Natural killer cell (primary cell): ENCODE measurements around the gene DYSF. TPM values are rescaled to one million over a fixed set of nuclear protein-coding genes. Genes with fewer than 3 reads are reported as not detected.

Experiments
- ATAC-seq, 3 donors: fragments of 150-1000 bp in 2 of 3; fragments of 200-7000 bp in 1 of 3; cut with Tn5 transposase; 1 replicate in 1 of 3; 2 replicates in 2 of 3; pipeline ENCODE4 v1.10.0; 2021; ENCODE audit warnings: mild to moderate bottlenecking in 2 of 3, moderate library complexity in 2 of 3
- DNase-seq, 2 donors: peaks; one replicate each; pipeline versions ENCODE4 v3.0.0 to v3.0.0-alpha.2; 2013 to 2021; ENCODE audit warnings: mixed read lengths in 1 of 2
- H3K27ac ChIP-seq: one replicate; pipeline ENCODE4 v1.5.1; 2013; ENCODE audit warnings: mild to moderate bottlenecking, low read length
- H3K27me3 ChIP-seq: one replicate; pipeline ENCODE4 v1.6.1; 2013; ENCODE audit warnings: low read length; ENCODE audit not compliant: control insufficient read depth, insufficient read depth
- H3K36me3 ChIP-seq: one replicate; pipeline ENCODE4 v1.6.1; 2013; ENCODE audit warnings: low read length; ENCODE audit not compliant: control insufficient read depth, insufficient read depth
- H3K4me1 ChIP-seq: one replicate; pipeline ENCODE4 v1.6.1; 2013; ENCODE audit warnings: low read length; ENCODE audit not compliant: control insufficient read depth, insufficient read depth
- H3K4me3 ChIP-seq: one replicate; pipeline ENCODE4 v1.5.1; 2013; ENCODE audit warnings: low read length
- H3K9me3 ChIP-seq: one replicate; pipeline ENCODE4 v1.6.1; 2013; ENCODE audit warnings: low read length; ENCODE audit not compliant: control insufficient read depth, insufficient read depth
- H3K27ac Mint-ChIP-seq, 2 donors: one replicate each; pipeline ENCODE4 v1.8.0; 2022; ENCODE audit warnings: mild to moderate bottlenecking in 2 of 2, mixed read lengths in 2 of 2, moderate library complexity in 1 of 2
- H3K27me3 Mint-ChIP-seq, 2 donors: one replicate each; pipeline ENCODE4 v1.8.0; 2022; ENCODE audit warnings: low read depth in 2 of 2, mixed read lengths in 2 of 2
- H3K36me3 Mint-ChIP-seq: one replicate; pipeline ENCODE4 v1.8.0; 2022; ENCODE audit warnings: mixed read lengths
- H3K4me1 Mint-ChIP-seq, 2 donors: one replicate each; pipeline ENCODE4 v1.8.0; 2022; ENCODE audit warnings: mixed read lengths in 2 of 2
- H3K4me3 Mint-ChIP-seq: one replicate; pipeline ENCODE4 v1.8.0; 2022; ENCODE audit warnings: mild to moderate bottlenecking, moderate library complexity, mixed read lengths
- H3K9me3 Mint-ChIP-seq, 2 donors: one replicate each; pipeline ENCODE4 v1.8.0; 2022; ENCODE audit warnings: mixed read lengths in 2 of 2
- CTCF ChIP-seq: fragments of 200-600 bp; IDR thresholded peaks from one replicate; pipeline ENCODE4 v1.8.0; 2022; ENCODE audit warnings: antibody characterized with exemption
- WGBS: methylation state at CpG from one replicate; pipeline ENCODE4 v1.1.7; 2013; ENCODE audit warnings: missing lambda C conversion rate; ENCODE audit not compliant: insufficient coverage; 5-methylcytosine and 5-hydroxymethylcytosine counted together
- intact Hi-C: fragments of 100-400 bp; cut with micrococcal nuclease; formaldehyde crosslinking; loops from one replicate; pipeline ENCODE4 v1.14.2; 2022
- total RNA-seq, 4 donors: library from RNA; stranded (reverse); fragments of 120-200 nt in 1 of 4; gene quantifications; one replicate each; pipeline versions ENCODE4 v1.2.3 to v1.2.4, GENCODE V29; 2013 to 2022

Gene DYSF
- total RNA-seq, 3 donors from 2014 or later (not counting 1 experiment from before 2014, with no cell fraction given): 11.4 to 19.5 (median 12.4) TPM

DNA sequence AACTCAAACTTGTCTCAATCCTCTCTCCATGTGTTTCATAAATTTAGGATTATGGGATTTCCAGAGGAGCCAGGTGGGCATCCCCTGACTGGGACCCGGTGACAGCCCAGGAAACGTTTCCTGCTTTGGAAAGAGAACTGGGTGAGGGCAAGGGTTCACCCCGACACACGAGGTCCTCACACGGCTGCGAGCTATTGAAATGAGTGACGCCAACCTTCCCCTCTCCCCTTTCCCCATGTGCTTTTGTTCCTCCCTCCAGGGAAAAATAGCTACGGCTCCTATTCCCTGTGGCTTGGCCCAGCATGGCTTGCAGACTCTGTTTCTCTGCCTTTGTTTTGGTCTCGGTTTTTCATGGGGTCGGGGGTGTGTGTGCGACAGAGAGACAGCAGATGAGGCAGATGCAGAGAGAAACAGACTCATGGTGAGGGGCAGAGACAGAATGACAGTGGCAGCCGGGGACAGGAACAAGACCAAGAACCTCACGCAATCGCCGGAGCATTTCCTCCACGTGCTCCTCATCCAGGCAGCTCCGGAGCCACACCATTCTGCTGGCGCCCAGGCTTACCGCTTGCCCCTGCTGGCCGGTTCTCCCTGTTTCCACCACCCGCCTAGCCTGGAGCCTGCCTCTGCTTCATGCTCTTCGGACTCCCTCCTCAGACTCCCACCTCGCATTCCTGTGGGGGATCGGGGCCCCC, 238.5 kb downstream of the DYSF start:
- H3K9me3 ChIP-seq: no peaks in the 10 kb centered on the region
- H3K27me3 Mint-ChIP-seq: peaks cover 0 to 4% of the 10 kb centered on the region in 2 donors
- no peaks in the 10 kb centered on the region for H3K9me3 Mint-ChIP-seq
- intact Hi-C loops: no loop called here
- H3K27ac Mint-ChIP-seq: no peak overlapping the region
- H3K4me1 Mint-ChIP-seq: no peaks in the 10 kb centered on the region
- ATAC-seq (no peak), DNase-seq (no peak)
- no peaks in the 10 kb centered on the region for H3K4me1 ChIP-seq
- no peak overlapping the region for H3K4me3 ChIP-seq
- no peak for TF ChIP-seq CTCF
- H3K27ac ChIP-seq: no peak overlapping the region
- H3K36me3 Mint-ChIP-seq: no peaks in the 10 kb centered on the region
- H3K36me3 ChIP-seq: no peaks in the 10 kb centered on the region
- 57% methylated on average over 24 of the region's 24 CpGs for WGBS
- no peaks in the 10 kb centered on the region for H3K27me3 ChIP-seq
- H3K4me3 Mint-ChIP-seq: no peak overlapping the region

DNA sequence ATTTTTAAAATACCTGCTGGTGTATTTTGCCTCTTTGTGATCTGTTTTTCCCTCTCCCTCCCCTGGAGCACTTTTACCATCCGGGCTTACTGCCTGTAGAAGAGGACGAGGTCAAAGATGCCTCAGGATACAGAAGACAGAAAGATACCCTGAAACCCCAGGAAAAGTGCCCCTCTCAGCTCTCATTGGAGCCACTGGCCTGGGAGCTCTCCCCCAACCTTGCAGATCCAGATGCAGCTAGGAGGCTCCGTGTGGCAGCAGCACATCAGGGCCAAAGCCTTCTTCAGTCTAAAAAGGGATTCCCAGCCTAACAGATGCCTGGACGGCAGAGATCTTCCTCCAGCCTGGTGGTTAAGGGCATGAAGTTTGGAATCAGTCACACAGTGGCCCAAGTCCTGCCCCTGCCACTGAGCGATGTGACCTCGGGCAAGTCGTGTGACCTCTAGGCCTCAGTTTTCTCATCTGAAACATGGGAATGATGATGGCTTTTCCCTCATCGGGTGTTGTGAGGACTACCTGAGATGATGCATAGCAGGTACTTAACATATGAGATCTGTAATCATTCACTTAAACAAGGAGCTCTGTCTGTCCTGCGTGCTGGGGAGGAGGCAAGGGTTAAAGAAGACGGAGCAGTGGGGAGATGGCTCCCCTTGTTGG, 239.4 kb downstream of the DYSF start:
- TF ChIP-seq CTCF: no peak
- DNase-seq (no peak), ATAC-seq (no peak)
- Histone ChIP-seq H3K9me3 (no peaks in the 10 kb centered on the region), H3K27me3 (no peaks in the 10 kb centered on the region), H3K4me3 (no peak overlapping the region), H3K4me1 (no peaks in the 10 kb centered on the region), H3K27ac (no peak overlapping the region), H3K36me3 (no peaks in the 10 kb centered on the region)
- intact Hi-C loops: no loop called here
- H3K4me1 Mint-ChIP-seq: no peaks in the 10 kb centered on the region
- H3K27ac Mint-ChIP-seq: no peak overlapping the region
- no peaks in the 10 kb centered on the region for H3K9me3 Mint-ChIP-seq
- WGBS: 84% methylated on average over 10 of the region's 10 CpGs
- no peak overlapping the region for H3K4me3 Mint-ChIP-seq
- H3K27me3 Mint-ChIP-seq: peaks cover 0 to 4% of the 10 kb centered on the region in 2 donors
- H3K36me3 Mint-ChIP-seq: no peaks in the 10 kb centered on the region

GRCh38 chr2:71693286-71694270, 240.2 kb downstream of the DYSF start:
- whole genome bisulfite sequencing: 87% methylated on average over 19 of the region's 19 CpGs
- H3K36me3 ChIP-seq: no peaks in the 10 kb centered on the region
- H3K4me1 ChIP-seq: no peaks in the 10 kb centered on the region
- no peak overlapping the region for H3K27ac ChIP-seq
- Mint-ChIP-seq H3K27ac (no peak overlapping the region), H3K4me3 (no peak overlapping the region), H3K36me3 (no peaks in the 10 kb centered on the region), H3K27me3 (peaks cover 0 to 4% of the 10 kb centered on the region in 2 donors), H3K9me3 (no peaks in the 10 kb centered on the region), H3K4me1 (no peaks in the 10 kb centered on the region)
- intact Hi-C loops: no loop called here
- H3K4me3 ChIP-seq: no peak overlapping the region
- no peak for TF ChIP-seq CTCF
- H3K27me3 ChIP-seq: no peaks in the 10 kb centered on the region
- DNase-seq: no peak
- no peak for ATAC-seq
- H3K9me3 ChIP-seq: no peaks in the 10 kb centered on the region
